Activated T-cell treated with anti-CD3 and anti-CD28 coated beads for 48 hours (primary cell): ENCODE data around the gene CLC.
"Not testable (repeated sequence)": the region's sequence is repeated elsewhere in the genome, so short reads cannot be mapped to it uniquely, and the experiment has no call there.

Source experiments
- DNase-seq: peaks from one replicate; pipeline ENCODE4 v3.0.0-alpha.2; 2020; ENCODE audit warnings: low read depth

The CLC gene

GRCh38 chr19:39737891-39738290 is at the start of gene CLC:
TSS of gene CLC (minus strand) at chr19:39738029. CDS start at chr19:39737952, 77 bp downstream.
- no peak for DNase-seq

- DNase-seq: no peak
Observed at GRCh38 chr19:39780894-39781293, 43.1 kb upstream of the CLC start.

GRCh38 chr19:39778763-39779162 is 40.9 kb upstream of the CLC start, which contains the start of gene LEUTX:
TSS of gene LEUTX (plus strand) at chr19:39778854. CDS start at chr19:39778921, 67 bp downstream.
- DNase-seq: peak; percentile 12

GRCh38 chr19:39768786-39769185 is 31.0 kb upstream of the CLC start:
- DNase-seq: no peak

GRCh38 chr19:39768334-39768733 is 30.5 kb upstream of the CLC start:
- DNase-seq: no peak

- peak; percentile 8 for DNase-seq
Observed at GRCh38 chr19:39765091-39766076, 27.6 kb upstream of the CLC start.

GRCh38 chr19:39761851-39762250 is 24.0 kb upstream of the CLC start:
- not testable (repeated sequence) for DNase-seq

DNA sequence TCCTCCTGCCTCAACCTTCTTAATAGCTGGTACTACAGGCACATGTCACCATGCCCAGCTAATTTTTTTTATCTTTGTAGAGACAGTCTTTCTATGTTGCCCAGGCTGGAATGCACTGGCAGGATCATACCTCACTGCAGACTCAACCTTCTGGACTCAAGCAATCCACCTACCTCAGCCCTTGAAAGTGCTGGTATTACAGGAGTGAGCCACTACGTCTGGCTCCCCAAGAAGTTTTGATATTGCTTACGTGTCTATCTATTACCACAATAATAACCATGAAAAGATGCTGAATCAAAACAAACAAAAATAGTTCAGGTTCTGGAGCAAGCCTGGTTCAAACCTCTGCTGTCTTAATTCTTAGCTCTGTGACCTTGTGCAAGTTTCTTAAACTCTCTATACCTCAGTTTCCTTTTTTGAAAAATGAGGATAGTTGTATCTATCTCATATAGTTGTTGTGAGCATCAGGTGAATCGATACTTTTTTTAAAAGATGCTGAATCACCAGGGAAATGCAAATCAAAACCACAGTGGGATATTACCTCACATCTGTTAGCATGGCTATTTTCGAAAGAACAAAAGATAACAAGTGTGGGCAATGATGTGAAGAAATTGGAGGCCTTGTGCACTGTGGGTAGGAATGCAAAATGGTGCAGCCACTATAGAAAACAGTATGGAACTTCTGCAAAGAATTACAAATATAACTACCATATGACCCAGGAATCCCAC is 21.8 kb upstream of the CLC start:
- DNase-seq: no peak

DNA sequence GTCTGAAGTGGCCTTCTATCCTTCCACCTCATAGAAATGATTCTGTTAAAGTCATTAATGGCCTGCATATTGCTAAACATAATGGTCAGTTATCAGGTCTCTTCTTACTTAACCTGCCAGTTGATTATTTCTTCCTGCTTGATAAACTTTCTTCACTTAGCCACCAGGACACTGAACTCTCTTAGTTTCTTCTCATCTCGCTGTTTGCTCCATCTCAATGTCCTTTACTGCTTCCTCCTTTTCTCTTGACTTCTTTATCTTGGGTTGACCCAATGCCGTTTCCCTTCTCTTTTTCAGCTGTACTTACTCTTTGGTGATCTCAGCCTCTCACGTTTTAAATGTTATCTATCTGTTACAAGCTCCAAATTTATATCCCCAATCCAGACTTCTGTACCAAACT is 17.1 kb upstream of the CLC start:
- no peak for DNase-seq

DNA sequence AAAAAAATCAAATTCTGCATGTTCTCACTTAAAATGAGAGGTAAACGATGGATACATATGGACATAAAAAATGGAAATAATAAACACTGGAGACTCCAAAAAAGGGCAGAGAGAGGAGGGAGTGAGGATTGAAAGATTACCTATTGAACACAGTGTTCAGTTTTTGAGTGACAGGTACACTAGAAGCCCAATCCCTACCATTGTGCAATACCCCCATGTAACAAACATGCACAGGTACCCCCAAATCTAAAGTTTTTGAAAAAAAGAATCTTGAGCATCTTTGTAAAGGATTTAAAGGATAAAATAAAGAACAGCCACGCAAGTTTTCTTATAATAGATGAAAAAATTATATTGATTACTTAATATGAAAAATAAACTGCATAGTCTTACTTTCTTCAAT is 16.7 kb upstream of the CLC start:
- DNase-seq: no peak

DNA sequence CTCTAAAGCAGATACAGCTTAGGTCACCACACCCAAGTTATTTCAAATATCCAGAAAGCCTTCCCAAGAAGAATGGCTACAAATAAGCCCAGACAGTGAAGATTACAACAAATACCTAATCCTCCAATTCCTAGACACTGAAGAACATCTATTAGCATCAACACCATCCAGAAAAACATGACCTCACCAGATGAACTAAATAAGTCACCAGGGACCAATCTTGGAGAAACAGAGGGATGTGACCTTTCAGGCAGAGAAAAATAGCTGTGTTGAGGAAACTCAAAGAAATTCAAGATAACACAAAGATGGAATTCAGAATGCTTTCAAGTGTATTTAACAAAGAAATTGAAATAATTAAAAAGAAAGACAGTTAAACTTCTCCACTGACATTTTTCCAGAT is 15.0 kb upstream of the CLC start:
- DNase-seq: no peak

DNA sequence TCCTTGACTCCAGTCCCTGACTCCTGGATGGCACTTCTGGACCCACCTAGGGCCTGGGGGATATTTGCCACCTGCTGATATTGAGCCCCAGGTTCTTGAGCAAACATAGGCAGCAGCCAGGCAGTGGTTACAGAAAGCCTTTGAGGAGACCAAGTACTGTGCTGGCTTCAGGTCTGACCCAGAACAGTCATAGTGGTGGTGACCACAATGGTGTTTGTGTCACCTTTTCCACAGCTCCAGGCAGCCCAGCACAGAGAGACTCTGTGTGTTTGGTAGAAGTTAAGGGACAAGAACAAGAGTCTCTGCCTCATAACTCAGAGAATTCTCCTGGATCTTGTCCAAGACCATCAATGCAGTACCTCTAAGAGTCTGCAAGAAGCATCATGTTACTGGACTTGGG is 14.6 kb upstream of the CLC start:
- DNase-seq: no peak

- DNase-seq: no peak
Observed at GRCh38 chr19:39749981-39750380, 12.2 kb upstream of the CLC start.

GRCh38 chr19:39746836-39747529 is 9.2 kb upstream of the CLC start:
- no peak for DNase-seq

- no peak for DNase-seq
Observed at GRCh38 chr19:39745643-39746042, 7.8 kb upstream of the CLC start.

- DNase-seq: no peak
Observed at GRCh38 chr19:39740395-39740794, 2.6 kb upstream of the CLC start.

DNA sequence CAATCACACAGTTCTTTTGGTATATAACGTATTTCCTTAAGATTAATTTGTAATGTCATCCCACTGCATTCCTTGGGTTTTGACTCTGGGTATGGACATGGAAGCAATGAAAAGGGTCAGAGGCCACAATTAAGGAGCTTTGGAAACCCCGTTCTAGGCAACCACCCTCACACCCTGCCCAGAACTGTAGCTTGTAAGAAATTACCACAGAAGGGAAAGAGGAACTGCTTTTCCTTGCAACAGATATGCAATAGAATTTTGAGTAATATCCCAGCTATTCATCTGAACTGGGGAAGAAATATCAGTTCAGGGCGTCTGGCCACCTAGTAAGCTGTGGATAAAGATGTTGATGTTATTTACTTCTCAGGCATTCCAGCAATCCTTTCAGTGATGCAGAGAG is 985 bp upstream of the CLC start:
- DNase-seq: no peak

GRCh38 chr19:39737351-39737750 is 478 bp downstream of the CLC start:
- no peak for DNase-seq

DNA sequence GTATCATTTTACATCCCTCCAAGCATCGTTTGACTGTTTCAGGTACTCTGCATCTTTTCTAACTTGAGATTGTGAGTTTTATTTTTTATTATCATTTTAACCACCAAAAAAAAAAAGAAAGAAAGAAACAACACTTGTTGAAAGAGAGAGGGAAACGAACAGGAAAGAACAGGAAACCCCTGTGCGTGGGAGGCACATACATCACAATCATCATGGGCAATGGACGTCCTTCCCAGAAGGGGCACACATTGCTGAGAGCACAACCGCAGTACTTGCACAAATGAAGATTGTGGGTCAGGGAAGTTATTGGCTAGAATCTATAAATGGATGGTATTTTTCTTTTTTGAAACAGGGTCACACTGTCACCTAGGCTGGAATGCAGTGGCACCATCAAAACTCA is 1.7 kb downstream of the CLC start:
- DNase-seq: no peak

DNA sequence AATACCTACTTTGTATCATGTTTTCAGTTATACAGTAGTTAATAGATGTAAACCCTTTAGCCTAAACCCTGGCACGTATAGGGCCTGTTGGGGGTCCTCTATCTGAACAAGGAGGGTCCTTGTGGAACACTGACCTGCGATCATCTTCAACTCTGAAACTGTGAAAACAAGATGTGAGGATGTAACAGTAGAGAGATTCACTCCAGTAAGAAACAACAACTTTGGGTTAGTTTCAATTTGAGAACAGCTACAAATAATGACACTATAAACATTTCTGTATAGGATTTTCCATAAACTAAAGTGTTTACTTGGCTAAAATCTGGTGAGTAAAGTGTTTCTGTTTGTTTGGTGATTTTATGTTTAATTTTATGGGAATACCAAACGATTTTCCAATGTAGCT is 2.1 kb downstream of the CLC start:
- no peak for DNase-seq

- no peak for DNase-seq
Observed at GRCh38 chr19:39733841-39734240, 4.0 kb downstream of the CLC start.

- DNase-seq: no peak
Observed at GRCh38 chr19:39731685-39732084, 6.1 kb downstream of the CLC start.
